ENCODE results near the gene TAF4B. TPM values are rescaled to one million over a fixed set of nuclear protein-coding genes. Genes with fewer than 3 reads are reported as not detected.
A peak's percentile ranks its signal among the peaks of the same experiment; 100 is the strongest.

TAF4B gene
- total RNA-seq, 1 donor from 2014 or later: 1.5 TPM

DNA sequence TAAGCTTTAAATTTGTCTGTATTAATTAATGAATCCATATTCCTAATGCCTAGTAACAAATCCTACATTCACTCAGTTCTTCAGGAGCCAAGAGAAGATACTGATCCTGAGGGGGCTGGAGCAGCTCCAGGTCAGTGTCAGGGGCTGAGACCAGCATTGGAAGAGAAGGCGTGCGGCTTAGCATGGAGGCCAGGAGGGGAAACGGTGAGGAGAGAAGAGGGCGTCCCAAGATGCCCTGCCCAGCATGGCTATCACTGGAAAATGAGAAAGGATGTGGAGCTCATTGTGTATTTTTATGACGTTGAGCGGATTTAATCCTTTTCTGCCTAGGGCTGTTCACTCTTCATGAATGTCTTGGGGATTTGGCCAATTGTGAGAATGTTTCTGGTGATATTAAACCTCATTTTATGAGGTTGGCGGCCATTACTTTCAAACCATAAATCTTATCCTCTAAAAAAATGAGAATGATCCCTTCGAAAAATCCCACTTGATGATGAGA is 190.5 kb downstream of the TAF4B start:
- H3K36me3 Mint-ChIP-seq (ENCODE audit: low read depth): no peaks in the 10 kb centered on the region
- H3K27me3 Mint-ChIP-seq (ENCODE audit: low read depth): no peaks in the 10 kb centered on the region
- no peak overlapping the region for H3K4me3 Mint-ChIP-seq
- no peak overlapping the region for H3K27ac Mint-ChIP-seq (ENCODE audit: unreplicated experiment)
- DNase-seq (ENCODE audit: low read depth, low spot score): no peak
- TF ChIP-seq, protein P1, sequence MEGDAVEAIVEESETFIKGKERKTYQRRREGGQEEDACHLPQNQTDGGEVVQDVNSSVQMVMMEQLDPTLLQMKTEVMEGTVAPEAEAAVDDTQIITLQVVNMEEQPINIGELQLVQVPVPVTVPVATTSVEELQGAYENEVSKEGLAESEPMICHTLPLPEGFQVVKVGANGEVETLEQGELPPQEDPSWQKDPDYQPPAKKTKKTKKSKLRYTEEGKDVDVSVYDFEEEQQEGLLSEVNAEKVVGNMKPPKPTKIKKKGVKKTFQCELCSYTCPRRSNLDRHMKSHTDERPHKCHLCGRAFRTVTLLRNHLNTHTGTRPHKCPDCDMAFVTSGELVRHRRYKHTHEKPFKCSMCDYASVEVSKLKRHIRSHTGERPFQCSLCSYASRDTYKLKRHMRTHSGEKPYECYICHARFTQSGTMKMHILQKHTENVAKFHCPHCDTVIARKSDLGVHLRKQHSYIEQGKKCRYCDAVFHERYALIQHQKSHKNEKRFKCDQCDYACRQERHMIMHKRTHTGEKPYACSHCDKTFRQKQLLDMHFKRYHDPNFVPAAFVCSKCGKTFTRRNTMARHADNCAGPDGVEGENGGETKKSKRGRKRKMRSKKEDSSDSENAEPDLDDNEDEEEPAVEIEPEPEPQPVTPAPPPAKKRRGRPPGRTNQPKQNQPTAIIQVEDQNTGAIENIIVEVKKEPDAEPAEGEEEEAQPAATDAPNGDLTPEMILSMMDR (conservative IDR thresholded peaks at IDR 0.05): no peak
- no peaks in the 10 kb centered on the region for H3K4me1 Mint-ChIP-seq
- H3K9me3 Mint-ChIP-seq: peaks cover 3% of the 10 kb centered on the region

GRCh38 chr18:26417190-26417589 is 190.9 kb downstream of the TAF4B start:
- Mint-ChIP-seq H3K27ac (ENCODE audit: unreplicated experiment) (no peak overlapping the region), H3K27me3 (ENCODE audit: low read depth) (no peaks in the 10 kb centered on the region), H3K4me3 (no peak overlapping the region), H3K9me3 (peaks cover 3% of the 10 kb centered on the region), H3K4me1 (no peaks in the 10 kb centered on the region), H3K36me3 (ENCODE audit: low read depth) (no peaks in the 10 kb centered on the region)
- TF ChIP-seq, protein P1 (conservative IDR thresholded peaks at IDR 0.05): no peak
- no peak for DNase-seq (ENCODE audit: low read depth, low spot score)

GRCh38 chr18:26418225-26418624 is 192.0 kb downstream of the TAF4B start:
- peaks cover 3% of the 10 kb centered on the region for H3K9me3 Mint-ChIP-seq
- no peaks in the 10 kb centered on the region for H3K27me3 Mint-ChIP-seq (ENCODE audit: low read depth)
- H3K36me3 Mint-ChIP-seq (ENCODE audit: low read depth): no peaks in the 10 kb centered on the region
- peaks cover 8% of the 10 kb centered on the region for H3K4me1 Mint-ChIP-seq
- no peak overlapping the region for H3K4me3 Mint-ChIP-seq
- DNase-seq (ENCODE audit: low read depth, low spot score): no peak
- no peak overlapping the region for H3K27ac Mint-ChIP-seq (ENCODE audit: unreplicated experiment)
- TF ChIP-seq, protein P1 (conservative IDR thresholded peaks at IDR 0.05): no peak

- Mint-ChIP-seq H3K9me3 (peaks cover 3% of the 10 kb centered on the region), H3K4me1 (peaks cover 8% of the 10 kb centered on the region), H3K27ac (ENCODE audit: unreplicated experiment) (peak overlapping the region; percentile 37), H3K27me3 (ENCODE audit: low read depth) (no peaks in the 10 kb centered on the region), H3K36me3 (ENCODE audit: low read depth) (no peaks in the 10 kb centered on the region), H3K4me3 (no peak overlapping the region)
- TF ChIP-seq, protein P1 (conservative IDR thresholded peaks at IDR 0.05): no peak
- DNase-seq (ENCODE audit: low read depth, low spot score): no peak
Measured at GRCh38 chr18:26419746-26420145, 193.5 kb downstream of the TAF4B start.

DNA sequence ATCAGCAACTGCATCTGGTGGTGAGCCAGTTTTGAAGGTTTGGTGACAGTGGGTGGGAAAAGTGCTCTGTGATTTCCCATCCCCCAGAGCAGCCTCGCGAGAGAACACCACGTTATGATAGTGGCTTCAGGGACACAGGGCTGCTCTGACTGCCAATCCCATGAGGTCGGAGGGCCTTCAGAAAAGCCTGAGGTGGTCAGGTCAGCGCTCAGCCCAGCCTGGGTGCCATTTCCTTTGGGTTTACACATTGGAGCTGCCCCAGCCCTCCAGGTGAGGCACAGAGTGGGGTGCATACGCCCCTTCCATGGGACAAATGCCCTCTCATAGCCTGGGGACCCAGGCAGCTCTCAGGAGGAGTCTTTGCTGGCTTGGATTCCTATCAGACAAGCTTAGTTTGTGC is 195.3 kb downstream of the TAF4B start:
- Mint-ChIP-seq H3K4me1 (peaks cover 8% of the 10 kb centered on the region), H3K36me3 (ENCODE audit: low read depth) (no peaks in the 10 kb centered on the region), H3K4me3 (no peak overlapping the region), H3K9me3 (peaks cover 3% of the 10 kb centered on the region), H3K27ac (ENCODE audit: unreplicated experiment) (no peak overlapping the region), H3K27me3 (ENCODE audit: low read depth) (no peaks in the 10 kb centered on the region)
- no peak for DNase-seq (ENCODE audit: low read depth, low spot score)
- TF ChIP-seq, protein P1 (conservative IDR thresholded peaks at IDR 0.05): no peak

Measured in neural crest cell (in vitro differentiated cells).